C4-2B (cell line): ENCODE data around the gene PTPRF.

ENCODE experiments used
- CTCF ChIP-seq: fragments of 450-650 bp; conservative IDR thresholded peaks from 2 replicates; pipeline ENCODE4 v1.5.1; 2017; ENCODE audit warnings: mild to moderate bottlenecking
- ZFX ChIP-seq: fragments of 450-650 bp; IDR thresholded peaks from 2 replicates; pipeline ENCODE4 v1.6.1; 2017

GRCh38 chr1:43653339-43653738 is 122.7 kb downstream of the PTPRF start:
- TF ChIP-seq CTCF (no peak), ZFX (no peak)
